Anterior cingulate cortex (tissue), 58 donors: ENCODE results near the gene ARNT2.
"Not testable (repeated sequence)": the region's sequence is repeated elsewhere in the genome, so short reads cannot be mapped to it uniquely, and the experiment has no call there.

Source experiments
- DNase-seq, 58 donors: peaks; one replicate each; lab custom pipeline; 2025; lab: John Stamatoyannopoulos, UW

Gene ARNT2

GRCh38 chr15:80637747-80638146 is 233.6 kb downstream of the ARNT2 start:
- no peak for DNase-seq

DNA sequence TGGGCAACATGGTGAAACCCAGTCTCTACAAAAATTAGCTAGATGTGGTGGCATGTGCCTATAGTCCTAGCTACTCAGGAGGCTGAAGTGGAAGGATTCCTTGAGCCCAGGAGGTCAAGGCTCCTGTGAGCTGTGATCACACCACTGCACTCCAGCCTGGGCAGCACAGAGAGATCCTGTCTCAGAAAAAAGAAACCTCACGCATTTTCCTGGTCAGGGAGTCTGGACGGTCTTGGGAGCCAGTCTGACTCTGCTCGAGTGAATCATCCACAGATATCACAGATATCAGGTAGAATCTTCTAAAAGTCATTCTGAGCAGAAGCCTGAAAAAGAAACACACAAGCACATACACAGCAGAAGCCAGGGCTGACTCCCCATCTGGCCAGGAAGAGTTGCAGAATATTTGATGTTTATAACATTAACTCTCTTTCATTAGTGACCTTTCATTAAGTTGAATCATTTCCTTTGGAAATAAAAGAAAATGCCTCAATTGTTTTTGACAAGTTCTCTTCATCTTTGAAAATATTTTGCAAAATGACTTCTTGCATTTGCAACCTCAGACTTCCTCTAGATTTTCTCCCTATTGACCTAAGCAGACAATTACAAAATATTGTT is 234.5 kb downstream of the ARNT2 start:
- no peak for DNase-seq

GRCh38 chr15:80639168-80639555 is 235.0 kb downstream of the ARNT2 start:
- no peak for DNase-seq

- no peak for DNase-seq
Measured at GRCh38 chr15:80640531-80641121, 236.4 kb downstream of the ARNT2 start.

- no peak for DNase-seq
Measured at GRCh38 chr15:80641384-80641783, 237.2 kb downstream of the ARNT2 start.

DNA sequence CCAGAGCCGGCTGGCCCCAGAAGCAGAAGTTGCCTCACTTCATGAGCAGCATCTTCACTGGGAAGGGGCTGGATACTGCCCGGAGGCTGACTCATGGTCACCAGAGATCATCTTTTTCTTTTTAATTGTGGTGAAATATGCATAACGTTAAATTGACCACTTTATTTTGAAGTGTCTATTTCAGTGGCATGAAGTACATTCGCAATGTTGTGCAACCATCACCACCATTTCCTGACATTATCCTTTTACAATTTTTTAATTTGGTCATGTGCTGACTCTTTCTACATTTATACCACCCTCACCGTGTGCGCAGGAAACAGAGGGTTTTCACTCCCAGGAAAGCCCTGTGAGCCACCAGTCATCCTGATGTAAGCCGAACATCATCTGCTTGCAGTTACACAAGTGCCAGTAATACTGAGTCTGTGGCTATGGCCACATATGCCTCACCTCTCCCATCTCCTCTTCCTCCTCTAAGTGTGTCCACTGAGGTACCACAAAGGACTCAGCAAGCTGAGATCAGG is 239.3 kb downstream of the ARNT2 start:
- no peak for DNase-seq

DNA sequence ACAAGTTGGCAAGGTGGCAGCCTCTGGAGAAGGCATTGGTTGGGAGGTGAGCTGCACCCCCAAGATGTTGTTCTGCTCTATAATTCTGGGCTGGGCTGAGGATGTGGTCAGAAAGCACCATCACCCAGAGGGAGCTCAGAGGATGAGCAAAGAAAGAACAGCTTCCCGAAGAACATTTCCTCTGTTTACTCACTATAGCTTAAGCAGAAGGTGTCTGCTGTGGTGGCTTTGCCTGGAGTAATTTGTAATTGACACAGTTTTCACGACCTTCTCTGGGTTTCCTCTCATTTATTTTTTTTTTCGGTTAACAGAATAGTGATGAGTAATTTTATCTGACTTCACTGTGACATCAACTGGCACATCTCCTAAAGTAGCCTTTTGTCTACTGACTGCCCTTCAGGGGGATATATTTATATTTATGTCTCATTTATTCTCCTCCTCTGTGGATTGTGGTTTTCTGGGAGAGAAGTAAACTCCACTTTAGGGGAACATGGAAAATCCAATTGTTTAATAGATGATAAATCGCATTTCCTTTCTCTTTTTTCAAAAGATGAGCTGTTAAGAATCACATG is 241.4 kb downstream of the ARNT2 start:
- no peak for DNase-seq

DNA sequence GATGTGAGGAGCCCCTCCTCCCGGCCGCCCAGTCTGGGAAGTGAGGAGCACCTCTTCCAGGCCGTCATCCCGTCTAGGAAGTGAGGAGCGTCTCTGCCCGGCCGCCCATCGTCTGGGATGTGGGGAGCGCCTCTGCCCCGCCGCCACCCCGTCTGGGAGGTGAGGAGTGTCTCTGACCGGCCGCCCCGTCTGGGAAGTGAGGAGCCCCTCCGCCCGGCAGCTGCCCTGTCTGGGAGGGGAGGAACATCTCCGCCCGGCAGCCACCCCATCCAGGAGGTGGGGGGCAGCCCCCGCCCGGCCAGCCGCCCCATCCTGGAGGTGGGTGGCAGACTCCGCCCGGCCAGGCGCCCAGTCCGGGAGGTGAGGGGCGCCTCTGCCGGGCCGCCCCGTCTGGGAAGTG is 243.2 kb downstream of the ARNT2 start:
- DNase-seq, result not testable (repeated sequence)
